NB4 (cell line): Measurements from ENCODE around the gene DLG2.

Experiments used
- DNase-seq: peaks from one replicate; pipeline ENCODE4 v3.0.0; 2010; ENCODE audit warnings: low read depth
- H3K4me3 ChIP-seq: one replicate; pipeline ENCODE4 v1.5.1; 2011; ENCODE audit warnings: mild to moderate bottlenecking, low read depth, low read length, moderate library complexity
- MYC ChIP-seq: IDR thresholded peaks from 2 replicates; pipeline ENCODE4 v1.6.1; 2011; ENCODE audit warnings: low read depth, low read length
- POLR2A ChIP-seq: IDR thresholded peaks from 2 replicates; pipeline ENCODE4 v1.6.1; 2011; ENCODE audit warnings: mild to moderate bottlenecking; ENCODE audit not compliant: insufficient read length; ENCODE audit errors: extremely low read depth
- TF ChIP-seq, protein P1 (sequence below): IDR thresholded peaks from one replicate; pipeline ENCODE4 v1.5.1; 2012; ENCODE audit warnings: low read depth, low read length
- TF ChIP-seq, protein P2 (sequence below): IDR thresholded peaks from 2 replicates; pipeline ENCODE4 v1.6.1; 2011; ENCODE audit warnings: low read depth, low read length

Gene DLG2

DNA sequence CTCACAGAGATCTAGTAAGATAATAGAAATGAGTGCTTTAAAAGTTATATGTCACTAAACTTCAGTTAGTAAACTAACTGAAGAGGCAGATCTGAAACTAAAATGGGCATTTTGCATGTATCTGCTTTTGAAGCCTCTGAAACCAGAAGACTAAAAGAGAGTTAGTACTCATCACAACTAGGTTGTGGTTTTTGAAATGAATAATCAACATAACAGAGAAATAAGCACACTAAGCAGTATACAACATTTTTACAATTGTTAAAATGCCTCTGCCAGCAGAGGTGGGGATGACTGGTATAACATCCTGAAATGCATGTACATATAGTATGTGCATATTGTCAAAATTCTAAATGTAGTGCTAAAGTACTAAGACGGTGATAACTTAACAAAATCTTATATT, 564.5 kb downstream of the DLG2 start:
- TF ChIP-seq, protein P1, sequence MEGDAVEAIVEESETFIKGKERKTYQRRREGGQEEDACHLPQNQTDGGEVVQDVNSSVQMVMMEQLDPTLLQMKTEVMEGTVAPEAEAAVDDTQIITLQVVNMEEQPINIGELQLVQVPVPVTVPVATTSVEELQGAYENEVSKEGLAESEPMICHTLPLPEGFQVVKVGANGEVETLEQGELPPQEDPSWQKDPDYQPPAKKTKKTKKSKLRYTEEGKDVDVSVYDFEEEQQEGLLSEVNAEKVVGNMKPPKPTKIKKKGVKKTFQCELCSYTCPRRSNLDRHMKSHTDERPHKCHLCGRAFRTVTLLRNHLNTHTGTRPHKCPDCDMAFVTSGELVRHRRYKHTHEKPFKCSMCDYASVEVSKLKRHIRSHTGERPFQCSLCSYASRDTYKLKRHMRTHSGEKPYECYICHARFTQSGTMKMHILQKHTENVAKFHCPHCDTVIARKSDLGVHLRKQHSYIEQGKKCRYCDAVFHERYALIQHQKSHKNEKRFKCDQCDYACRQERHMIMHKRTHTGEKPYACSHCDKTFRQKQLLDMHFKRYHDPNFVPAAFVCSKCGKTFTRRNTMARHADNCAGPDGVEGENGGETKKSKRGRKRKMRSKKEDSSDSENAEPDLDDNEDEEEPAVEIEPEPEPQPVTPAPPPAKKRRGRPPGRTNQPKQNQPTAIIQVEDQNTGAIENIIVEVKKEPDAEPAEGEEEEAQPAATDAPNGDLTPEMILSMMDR: no peak
- TF ChIP-seq, protein P2, sequence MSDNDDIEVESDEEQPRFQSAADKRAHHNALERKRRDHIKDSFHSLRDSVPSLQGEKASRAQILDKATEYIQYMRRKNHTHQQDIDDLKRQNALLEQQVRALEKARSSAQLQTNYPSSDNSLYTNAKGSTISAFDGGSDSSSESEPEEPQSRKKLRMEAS: no peak
- TF ChIP-seq MYC (no peak), POLR2A (no peak)
- no peak for DNase-seq
- H3K4me3 ChIP-seq: no peak overlapping the region

DNA sequence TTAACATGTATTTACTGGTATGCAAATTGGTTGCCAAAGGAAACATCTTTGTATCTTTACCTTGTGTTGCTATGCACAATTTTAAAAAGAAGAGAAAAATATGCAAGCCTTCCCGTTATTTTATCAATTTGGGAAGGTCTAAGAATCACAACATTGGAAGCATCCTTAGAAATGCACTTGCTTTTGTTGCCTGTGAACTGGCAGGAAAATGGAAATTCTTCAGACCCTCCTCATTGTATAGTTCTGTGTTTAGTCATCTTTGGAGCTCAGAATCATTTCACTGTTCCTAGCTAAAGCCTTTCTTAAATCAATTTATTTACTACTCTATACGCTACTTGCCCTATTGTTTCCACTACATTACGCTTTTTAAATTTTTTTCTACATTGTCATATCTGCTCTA, 574.5 kb downstream of the DLG2 start:
- TF ChIP-seq, protein P1: no peak
- TF ChIP-seq MYC (no peak), POLR2A (no peak)
- TF ChIP-seq, protein P2: no peak
- H3K4me3 ChIP-seq: no peak overlapping the region
- DNase-seq: no peak

DNA sequence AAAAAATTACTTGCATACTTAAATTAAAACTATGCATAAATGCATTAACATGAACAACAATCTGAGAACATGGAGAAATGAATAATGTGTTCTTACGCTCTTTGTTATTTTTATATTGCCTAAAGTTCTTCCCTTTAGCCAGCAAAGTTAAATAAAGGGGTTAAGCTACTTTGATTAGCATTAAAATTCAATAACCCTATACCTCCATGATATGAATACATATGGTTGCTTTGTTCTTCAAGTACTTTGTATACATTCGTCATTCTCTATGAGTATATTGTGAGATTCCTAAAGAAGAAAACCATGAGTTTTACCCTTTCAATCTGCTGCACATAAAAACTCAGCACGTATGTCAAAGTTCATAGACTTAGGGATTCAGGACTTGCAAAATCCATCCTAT, 578.3 kb downstream of the DLG2 start:
- no peak for DNase-seq
- no peak for TF ChIP-seq MYC
- no peak for TF ChIP-seq POLR2A
- TF ChIP-seq, protein P2: no peak
- TF ChIP-seq, protein P1: no peak
- no peak overlapping the region for H3K4me3 ChIP-seq

DNA sequence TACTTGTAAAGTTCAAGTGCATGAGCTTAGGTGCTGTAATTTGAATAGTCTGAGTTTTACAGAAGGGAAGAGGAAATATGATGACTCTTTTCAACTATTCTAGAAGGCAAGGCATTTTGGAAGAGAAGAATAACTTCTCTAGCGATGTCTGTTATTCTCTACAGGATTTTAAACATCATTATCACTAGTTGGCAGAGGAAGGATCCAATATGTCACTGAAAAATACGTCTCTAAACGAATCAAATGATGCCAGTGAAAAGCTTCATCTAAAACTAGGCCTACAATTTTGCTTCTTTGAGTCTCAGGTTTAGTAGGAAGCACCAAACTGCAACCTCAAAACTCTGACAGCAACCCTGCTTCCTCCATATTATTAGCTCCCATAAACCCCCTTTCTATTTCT, 581.4 kb downstream of the DLG2 start:
- DNase-seq: no peak
- TF ChIP-seq, protein P2: no peak
- TF ChIP-seq POLR2A (no peak), MYC (no peak)
- TF ChIP-seq, protein P1: no peak
- H3K4me3 ChIP-seq: no peak overlapping the region

DNA sequence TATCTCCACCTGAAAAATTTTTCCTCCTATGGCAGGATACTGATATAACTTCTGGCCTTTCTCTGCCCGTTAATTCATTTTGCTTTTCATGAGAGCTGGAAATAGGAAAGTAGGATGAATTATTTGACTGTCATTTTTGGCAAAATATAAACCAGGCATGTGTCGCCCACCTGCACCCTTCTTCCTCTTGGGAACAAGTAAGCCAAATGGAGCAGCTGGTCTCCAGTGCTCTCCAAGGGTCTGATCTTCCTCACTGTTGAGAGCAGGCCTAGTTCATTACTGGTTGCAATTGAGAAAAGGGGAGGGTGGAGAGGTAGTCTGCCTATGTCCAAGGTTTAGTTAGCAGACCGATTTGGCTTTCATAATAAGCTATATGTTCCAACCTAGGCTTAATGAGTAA, 582.2 kb downstream of the DLG2 start:
- no peak overlapping the region for H3K4me3 ChIP-seq
- TF ChIP-seq, protein P1: no peak
- TF ChIP-seq POLR2A (no peak), MYC (no peak)
- TF ChIP-seq, protein P2: no peak
- DNase-seq: no peak

DNA sequence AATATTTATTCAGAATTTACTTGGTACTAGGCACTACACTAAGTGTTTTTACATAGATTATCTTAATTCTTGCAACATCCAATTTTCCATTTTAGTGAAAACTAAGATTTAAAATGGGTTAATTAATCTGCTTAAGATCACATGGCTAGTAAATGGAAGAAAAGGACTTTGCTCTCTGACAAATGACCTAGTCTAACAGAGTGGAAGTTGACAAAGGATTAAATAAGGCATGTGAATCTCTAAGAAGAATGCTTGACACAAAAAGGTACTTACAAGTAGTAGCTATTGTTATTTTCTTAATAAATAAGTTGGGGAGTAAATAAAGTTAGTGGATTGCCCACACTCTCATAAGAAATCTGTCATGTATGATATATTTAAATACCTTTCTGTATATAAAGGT, 584.8 kb downstream of the DLG2 start:
- TF ChIP-seq, protein P1: no peak
- TF ChIP-seq MYC (no peak), POLR2A (no peak)
- TF ChIP-seq, protein P2: no peak

More for the DNA sequence above, 584.8 kb downstream of the DLG2 start:
- DNase-seq: no peak
- H3K4me3 ChIP-seq: no peak overlapping the region
